H1 (cell line): ENCODE measurements around the gene FKBP1A. TPM values are rescaled to one million over a fixed set of nuclear protein-coding genes. Genes with fewer than 3 reads are reported as not detected.

Experiments used
- CBX8 ChIP-seq: fragments of 300-800, 300-1000 bp; sonication (generic); IDR thresholded peaks from 2 replicates; pipeline ENCODE4 v1.7.1; 2016; ENCODE audit warnings: low read depth, low read length, borderline replicate concordance
- POLR2A ChIP-seq, 2 experiments: IDR thresholded peaks; 1 replicate in 1 of 2; 2 replicates in 1 of 2; pipeline ENCODE4 v1.6.1; 2011; ENCODE audit warnings: low read depth in 2 of 2, low read length in 2 of 2, mild to moderate bottlenecking in 2 of 2; ENCODE audit errors: control extremely low read depth in 1 of 2
- RXRA ChIP-seq: IDR thresholded peaks from 2 replicates; pipeline ENCODE4 v1.6.1; 2011; ENCODE audit warnings: low read depth, mild to moderate bottlenecking, low read length, moderate library complexity; ENCODE audit not compliant: insufficient read depth
- polyA plus RNA-seq, 7 experiments: library from polyadenylated mRNA; depleted of rRNA in 3 of 7; stranded (reverse) in 5 of 7; unstranded in 2 of 7; fragments of >200 nt in 5 of 7; fragments of 200-250 nt in 2 of 7; gene quantifications; 1 replicate in 5 of 7; 2 replicates in 1 of 7; 4 replicates in 1 of 7; pipeline versions ENCODE4 v1.2.1 to v1.2.3, GENCODE V29; 2011 to 2013; ENCODE audit warnings: missing spikeins in 2 of 7, mixed read lengths in 2 of 7
- total RNA-seq: library from RNA; stranded (reverse); fragmentation: NEBNext Ultra II Directional; extraction: Animal tissue kit (Norgen Biotek cat#: 25700); gene quantifications from 2 replicates; pipeline ENCODE4 v1.2.1, GENCODE V29; 2021
- TF ChIP-seq, protein P1 (sequence below): fragments of 300-600 bp; sonication (generic); IDR thresholded peaks from 2 replicates; pipeline ENCODE4 v1.7.1; 2012; ENCODE audit warnings: low read length, moderate library complexity, mild to moderate bottlenecking, inconsistent platforms; ENCODE audit not compliant: insufficient replicate concordance

The FKBP1A gene
- total and polyA plus RNA-seq, 2 of the 8 experiments (the other 6 are each of a cell fraction or from before 2014, with no cell fraction given) = 250 to 685 TPM

DNA sequence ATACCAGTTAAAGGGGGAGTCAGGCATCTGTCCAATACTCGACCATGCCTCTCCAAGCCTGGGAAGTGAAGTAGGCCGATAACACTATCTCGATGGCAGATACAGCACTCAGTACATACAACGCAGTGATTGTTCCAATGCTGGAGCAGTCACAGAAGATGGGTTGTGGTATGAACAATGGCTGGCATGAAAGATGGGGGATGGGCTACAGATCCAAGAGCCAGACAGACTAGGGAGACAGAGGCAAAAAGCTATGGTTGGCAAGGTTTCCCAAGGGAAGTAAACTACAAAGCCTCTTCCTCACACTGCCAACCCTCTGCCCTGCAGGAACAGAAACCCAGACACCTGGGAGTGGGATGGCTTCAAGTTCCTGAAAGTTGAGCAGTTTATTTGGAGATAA is 19.2 kb downstream of the FKBP1A start (continued):
- TF ChIP-seq, protein P1, sequence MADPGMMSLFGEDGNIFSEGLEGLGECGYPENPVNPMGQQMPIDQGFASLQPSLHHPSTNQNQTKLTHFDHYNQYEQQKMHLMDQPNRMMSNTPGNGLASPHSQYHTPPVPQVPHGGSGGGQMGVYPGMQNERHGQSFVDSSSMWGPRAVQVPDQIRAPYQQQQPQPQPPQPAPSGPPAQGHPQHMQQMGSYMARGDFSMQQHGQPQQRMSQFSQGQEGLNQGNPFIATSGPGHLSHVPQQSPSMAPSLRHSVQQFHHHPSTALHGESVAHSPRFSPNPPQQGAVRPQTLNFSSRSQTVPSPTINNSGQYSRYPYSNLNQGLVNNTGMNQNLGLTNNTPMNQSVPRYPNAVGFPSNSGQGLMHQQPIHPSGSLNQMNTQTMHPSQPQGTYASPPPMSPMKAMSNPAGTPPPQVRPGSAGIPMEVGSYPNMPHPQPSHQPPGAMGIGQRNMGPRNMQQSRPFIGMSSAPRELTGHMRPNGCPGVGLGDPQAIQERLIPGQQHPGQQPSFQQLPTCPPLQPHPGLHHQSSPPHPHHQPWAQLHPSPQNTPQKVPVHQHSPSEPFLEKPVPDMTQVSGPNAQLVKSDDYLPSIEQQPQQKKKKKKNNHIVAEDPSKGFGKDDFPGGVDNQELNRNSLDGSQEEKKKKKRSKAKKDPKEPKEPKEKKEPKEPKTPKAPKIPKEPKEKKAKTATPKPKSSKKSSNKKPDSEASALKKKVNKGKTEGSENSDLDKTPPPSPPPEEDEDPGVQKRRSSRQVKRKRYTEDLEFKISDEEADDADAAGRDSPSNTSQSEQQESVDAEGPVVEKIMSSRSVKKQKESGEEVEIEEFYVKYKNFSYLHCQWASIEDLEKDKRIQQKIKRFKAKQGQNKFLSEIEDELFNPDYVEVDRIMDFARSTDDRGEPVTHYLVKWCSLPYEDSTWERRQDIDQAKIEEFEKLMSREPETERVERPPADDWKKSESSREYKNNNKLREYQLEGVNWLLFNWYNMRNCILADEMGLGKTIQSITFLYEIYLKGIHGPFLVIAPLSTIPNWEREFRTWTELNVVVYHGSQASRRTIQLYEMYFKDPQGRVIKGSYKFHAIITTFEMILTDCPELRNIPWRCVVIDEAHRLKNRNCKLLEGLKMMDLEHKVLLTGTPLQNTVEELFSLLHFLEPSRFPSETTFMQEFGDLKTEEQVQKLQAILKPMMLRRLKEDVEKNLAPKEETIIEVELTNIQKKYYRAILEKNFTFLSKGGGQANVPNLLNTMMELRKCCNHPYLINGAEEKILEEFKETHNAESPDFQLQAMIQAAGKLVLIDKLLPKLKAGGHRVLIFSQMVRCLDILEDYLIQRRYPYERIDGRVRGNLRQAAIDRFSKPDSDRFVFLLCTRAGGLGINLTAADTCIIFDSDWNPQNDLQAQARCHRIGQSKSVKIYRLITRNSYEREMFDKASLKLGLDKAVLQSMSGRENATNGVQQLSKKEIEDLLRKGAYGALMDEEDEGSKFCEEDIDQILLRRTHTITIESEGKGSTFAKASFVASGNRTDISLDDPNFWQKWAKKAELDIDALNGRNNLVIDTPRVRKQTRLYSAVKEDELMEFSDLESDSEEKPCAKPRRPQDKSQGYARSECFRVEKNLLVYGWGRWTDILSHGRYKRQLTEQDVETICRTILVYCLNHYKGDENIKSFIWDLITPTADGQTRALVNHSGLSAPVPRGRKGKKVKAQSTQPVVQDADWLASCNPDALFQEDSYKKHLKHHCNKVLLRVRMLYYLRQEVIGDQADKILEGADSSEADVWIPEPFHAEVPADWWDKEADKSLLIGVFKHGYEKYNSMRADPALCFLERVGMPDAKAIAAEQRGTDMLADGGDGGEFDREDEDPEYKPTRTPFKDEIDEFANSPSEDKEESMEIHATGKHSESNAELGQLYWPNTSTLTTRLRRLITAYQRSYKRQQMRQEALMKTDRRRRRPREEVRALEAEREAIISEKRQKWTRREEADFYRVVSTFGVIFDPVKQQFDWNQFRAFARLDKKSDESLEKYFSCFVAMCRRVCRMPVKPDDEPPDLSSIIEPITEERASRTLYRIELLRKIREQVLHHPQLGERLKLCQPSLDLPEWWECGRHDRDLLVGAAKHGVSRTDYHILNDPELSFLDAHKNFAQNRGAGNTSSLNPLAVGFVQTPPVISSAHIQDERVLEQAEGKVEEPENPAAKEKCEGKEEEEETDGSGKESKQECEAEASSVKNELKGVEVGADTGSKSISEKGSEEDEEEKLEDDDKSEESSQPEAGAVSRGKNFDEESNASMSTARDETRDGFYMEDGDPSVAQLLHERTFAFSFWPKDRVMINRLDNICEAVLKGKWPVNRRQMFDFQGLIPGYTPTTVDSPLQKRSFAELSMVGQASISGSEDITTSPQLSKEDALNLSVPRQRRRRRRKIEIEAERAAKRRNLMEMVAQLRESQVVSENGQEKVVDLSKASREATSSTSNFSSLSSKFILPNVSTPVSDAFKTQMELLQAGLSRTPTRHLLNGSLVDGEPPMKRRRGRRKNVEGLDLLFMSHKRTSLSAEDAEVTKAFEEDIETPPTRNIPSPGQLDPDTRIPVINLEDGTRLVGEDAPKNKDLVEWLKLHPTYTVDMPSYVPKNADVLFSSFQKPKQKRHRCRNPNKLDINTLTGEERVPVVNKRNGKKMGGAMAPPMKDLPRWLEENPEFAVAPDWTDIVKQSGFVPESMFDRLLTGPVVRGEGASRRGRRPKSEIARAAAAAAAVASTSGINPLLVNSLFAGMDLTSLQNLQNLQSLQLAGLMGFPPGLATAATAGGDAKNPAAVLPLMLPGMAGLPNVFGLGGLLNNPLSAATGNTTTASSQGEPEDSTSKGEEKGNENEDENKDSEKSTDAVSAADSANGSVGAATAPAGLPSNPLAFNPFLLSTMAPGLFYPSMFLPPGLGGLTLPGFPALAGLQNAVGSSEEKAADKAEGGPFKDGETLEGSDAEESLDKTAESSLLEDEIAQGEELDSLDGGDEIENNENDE = no peak
- TF ChIP-seq POLR2A (IDR thresholded peaks at IDR 0.05; ENCODE audit: control extremely low read depth in 1 of 2, low read depth in 2 of 2, low read length in 2 of 2) = no peak
- TF ChIP-seq RXRA = no peak
- TF ChIP-seq CBX8 = no peak
- TF ChIP-seq, all 59 proteins: peak for 0
